Stomach smooth muscle (tissue), 2 donors: ENCODE results near the gene UNC50.
"Not testable (repeated sequence)": the region's sequence is repeated elsewhere in the genome, so short reads cannot be mapped to it uniquely, and the experiment has no call there.

Source experiments
- H3K27ac ChIP-seq: one replicate; pipeline ENCODE4 v1.7.0; 2013; ENCODE audit warnings: mild to moderate bottlenecking, low read length, inconsistent platforms
- H3K27me3 ChIP-seq, 2 donors: one replicate each; pipeline ENCODE4 v1.7.0; 2013; ENCODE audit warnings: low read length in 2 of 2; ENCODE audit not compliant: insufficient read depth in 2 of 2, control insufficient read depth in 1 of 2
- H3K36me3 ChIP-seq, 2 donors: one replicate each; pipeline ENCODE4 v1.7.0; 2013; ENCODE audit warnings: low read length in 2 of 2; ENCODE audit not compliant: control insufficient read depth in 2 of 2, insufficient read depth in 2 of 2
- H3K4me1 ChIP-seq: one replicate; pipeline ENCODE4 v1.7.0; 2013; ENCODE audit warnings: low read length; ENCODE audit not compliant: control insufficient read depth, insufficient read depth
- H3K4me3 ChIP-seq, 2 donors: one replicate each; pipeline ENCODE4 v1.7.0; 2013; ENCODE audit warnings: low read length in 2 of 2
- H3K9ac ChIP-seq, 2 donors: one replicate each; pipeline ENCODE4 v1.7.0; 2013; ENCODE audit warnings: low read length in 2 of 2, mild to moderate bottlenecking in 1 of 2
- H3K9me3 ChIP-seq, 2 donors: one replicate each; pipeline ENCODE4 v1.7.0; 2013; ENCODE audit warnings: low read length in 2 of 2; ENCODE audit not compliant: control insufficient read depth in 2 of 2
- donor health status: healthy.
- donor health status: Pancreatic carcinoma.

UNC50 gene

GRCh38 chr2:98588880-98589431, 19.4 kb upstream of the UNC50 start:
- H3K4me3 ChIP-seq: no peak overlapping the region
- no peaks in the 10 kb centered on the region for H3K9me3 ChIP-seq
- H3K4me1 ChIP-seq: no peaks in the 10 kb centered on the region
- H3K27me3 ChIP-seq: no peaks in the 10 kb centered on the region
- H3K9ac ChIP-seq: no peak overlapping the region
- H3K36me3 ChIP-seq: peaks cover 19 to 25% of the 10 kb centered on the region in 2 donors
- no peak overlapping the region for H3K27ac ChIP-seq

GRCh38 chr2:98589489-98589888, 18.9 kb upstream of the UNC50 start:
- H3K4me1 ChIP-seq: no peaks in the 10 kb centered on the region
- no peaks in the 10 kb centered on the region for H3K27me3 ChIP-seq
- peaks cover 14 to 21% of the 10 kb centered on the region in 2 donors for H3K36me3 ChIP-seq
- H3K4me3 ChIP-seq: no peak overlapping the region
- H3K27ac ChIP-seq: no peak overlapping the region
- no peak overlapping the region for H3K9ac ChIP-seq
- H3K9me3 ChIP-seq: no peaks in the 10 kb centered on the region

GRCh38 chr2:98592565-98592964, 15.8 kb upstream of the UNC50 start:
- Histone ChIP-seq H3K27ac (no peak overlapping the region), H3K4me1 (no peaks in the 10 kb centered on the region), H3K4me3 (no peak overlapping the region), H3K9me3 (no peaks in the 10 kb centered on the region), H3K27me3 (no peaks in the 10 kb centered on the region), H3K9ac (no peak overlapping the region), H3K36me3 (peaks cover 11 to 18% of the 10 kb centered on the region in 2 donors)

GRCh38 chr2:98594665-98595064, 13.7 kb upstream of the UNC50 start:
- H3K27me3 ChIP-seq, H3K4me1 ChIP-seq, H3K27ac ChIP-seq, H3K9ac ChIP-seq, H3K9me3 ChIP-seq, H3K4me3 ChIP-seq: not testable (repeated sequence)
- H3K36me3 ChIP-seq: peaks cover 19 to 20% of the 10 kb centered on the region in 2 donors

- Histone ChIP-seq H3K4me1 (no peaks in the 10 kb centered on the region), H3K27me3 (no peaks in the 10 kb centered on the region), H3K4me3 (no peak overlapping the region), H3K9me3 (no peaks in the 10 kb centered on the region), H3K27ac (no peak overlapping the region), H3K9ac (no peak overlapping the region), H3K36me3 (peaks cover 9 to 30% of the 10 kb centered on the region in 2 donors)
These were observed 9.5 kb upstream of the UNC50 start for GRCh38 chr2:98598781-98599428.

- Histone ChIP-seq H3K27me3 (no peaks in the 10 kb centered on the region), H3K36me3 (peaks cover 8 to 30% of the 10 kb centered on the region in 2 donors), H3K9ac (no peak overlapping the region), H3K4me1 (peaks cover 10% of the 10 kb centered on the region), H3K27ac (no peak overlapping the region), H3K9me3 (no peaks in the 10 kb centered on the region), H3K4me3 (no peak overlapping the region)
These were observed 6.8 kb upstream of the UNC50 start for GRCh38 chr2:98601532-98602132.

- Histone ChIP-seq H3K27me3 (no peaks in the 10 kb centered on the region), H3K9ac (no peak overlapping the region), H3K36me3 (peaks cover 6 to 20% of the 10 kb centered on the region in 2 donors), H3K4me1 (peaks cover 25% of the 10 kb centered on the region), H3K9me3 (no peaks in the 10 kb centered on the region), H3K27ac (no peak overlapping the region), H3K4me3 (no peak overlapping the region)
These were observed 3.8 kb upstream of the UNC50 start for GRCh38 chr2:98604547-98604946.

- Histone ChIP-seq H3K4me1 (peaks cover 31% of the 10 kb centered on the region), H3K27ac (no peak overlapping the region), H3K4me3 (no peak overlapping the region), H3K9ac (no peak overlapping the region), H3K36me3 (peaks cover under 1 to 15% of the 10 kb centered on the region in 2 donors), H3K27me3 (no peaks in the 10 kb centered on the region), H3K9me3 (no peaks in the 10 kb centered on the region)
These were observed 3.3 kb upstream of the UNC50 start for GRCh38 chr2:98605076-98605475.

- no peak overlapping the region for H3K4me3 ChIP-seq
- H3K9me3 ChIP-seq: no peaks in the 10 kb centered on the region
- no peaks in the 10 kb centered on the region for H3K27me3 ChIP-seq
- peak overlapping the region; percentile 22 to 98 for H3K9ac ChIP-seq
- H3K4me1 ChIP-seq: peaks cover 40% of the 10 kb centered on the region
- no peak overlapping the region for H3K27ac ChIP-seq
- H3K36me3 ChIP-seq: peaks cover 8 to 12% of the 10 kb centered on the region in 2 donors
These were observed 2.0 kb upstream of the UNC50 start for GRCh38 chr2:98606431-98606830.

GRCh38 chr2:98607104-98607503, 1.3 kb upstream of the UNC50 start:
- H3K4me1 ChIP-seq: peaks cover 41% of the 10 kb centered on the region
- peak overlapping the region; percentile 95 to 100 for H3K4me3 ChIP-seq
- no peaks in the 10 kb centered on the region for H3K9me3 ChIP-seq
- peaks cover 4 to 12% of the 10 kb centered on the region in 2 donors for H3K36me3 ChIP-seq
- H3K9ac ChIP-seq: peak overlapping the region; percentile 98 to 99
- H3K27me3 ChIP-seq: no peaks in the 10 kb centered on the region
- H3K27ac ChIP-seq: no peak overlapping the region

- Histone ChIP-seq H3K9me3 (no peaks in the 10 kb centered on the region), H3K36me3 (peaks cover 6 to 15% of the 10 kb centered on the region in 2 donors), H3K4me3 (peak overlapping the region; percentile 95 to 100), H3K9ac (peak overlapping the region; percentile 98 to 99), H3K4me1 (peaks cover 41% of the 10 kb centered on the region), H3K27ac (peak overlapping the region; percentile 97), H3K27me3 (no peaks in the 10 kb centered on the region)
These were observed 661 bp upstream of the UNC50 start for GRCh38 chr2:98607741-98608115.
